HG03520 (cell line): Measurements from ENCODE around the gene ENKD1.
A peak's percentile ranks its signal among the peaks of the same experiment; 100 is the strongest.

ENCODE experiments used
- ATAC-seq: cut with Tn5 transposase; IDR thresholded peaks from one replicate; pipeline ENCODE4 v1.9.1; 2021; ENCODE audit warnings: mild to moderate bottlenecking, moderate library complexity; ENCODE audit not compliant: unreplicated experiment

ENKD1 gene

GRCh38 chr16:67679935-67680897 lies 13.7 kb upstream of the ENKD1 start:
- no peak for ATAC-seq

- ATAC-seq = no peak
Observed at GRCh38 chr16:67678354-67679023, 11.9 kb upstream of the ENKD1 start.

- ATAC-seq = no peak
Observed at GRCh38 chr16:67677712-67678111, 11.2 kb upstream of the ENKD1 start.

GRCh38 chr16:67676939-67677338 lies 10.4 kb upstream of the ENKD1 start:
- ATAC-seq = no peak

- no peak for ATAC-seq
Observed at GRCh38 chr16:67676516-67676915, 10.0 kb upstream of the ENKD1 start.

GRCh38 chr16:67675999-67676398 lies 9.4 kb upstream of the ENKD1 start:
- no peak for ATAC-seq

GRCh38 chr16:67675579-67675935 lies 9.0 kb upstream of the ENKD1 start:
- no peak for ATAC-seq

GRCh38 chr16:67674851-67675578 lies 8.5 kb upstream of the ENKD1 start:
- no peak for ATAC-seq

GRCh38 chr16:67673712-67674580 lies 7.4 kb upstream of the ENKD1 start:
- no peak for ATAC-seq

GRCh38 chr16:67672739-67673662 lies 6.5 kb upstream of the ENKD1 start:
- ATAC-seq = no peak

- no peak for ATAC-seq
Observed at GRCh38 chr16:67672306-67672705, 5.8 kb upstream of the ENKD1 start.

GRCh38 chr16:67669499-67670101 lies 3.0 kb upstream of the ENKD1 start:
- no peak for ATAC-seq

GRCh38 chr16:67668495-67669157 lies 2.1 kb upstream of the ENKD1 start:
- ATAC-seq = no peak

- peak; percentile 75 for ATAC-seq
Observed at GRCh38 chr16:67667817-67668494, 1.4 kb upstream of the ENKD1 start.

GRCh38 chr16:67667453-67667816 lies 885 bp upstream of the ENKD1 start:
- no peak for ATAC-seq

GRCh38 chr16:67666032-67666551 lies 458 bp downstream of the ENKD1 start:
- no peak for ATAC-seq

- no peak for ATAC-seq
Observed at GRCh38 chr16:67665598-67665997, 952 bp downstream of the ENKD1 start.

GRCh38 chr16:67664871-67665270 lies 1.7 kb downstream of the ENKD1 start:
- ATAC-seq = no peak
